Esophagus squamous epithelium (tissue), 5 donors: ENCODE results near the gene CELF2. TPM values are rescaled to one million over a fixed set of nuclear protein-coding genes. Genes with fewer than 3 reads are reported as not detected.
A peak's percentile ranks its signal among the peaks of the same experiment; 100 is the strongest.

Experiments
- DNase-seq: peaks from one replicate; lab custom pipeline; 2025; lab: John Stamatoyannopoulos, UW
- H3K27ac ChIP-seq, 4 donors: fragments of 200-600 bp; sonication (generic); one replicate each; pipeline ENCODE4 v1.5.1; 2016 to 2019; ENCODE audit warnings: mild to moderate bottlenecking in 1 of 4
- H3K27me3 ChIP-seq, 4 donors: fragments of 200-600 bp; sonication (generic); 1 replicate in 3 of 4; 2 replicates in 1 of 4; pipeline versions ENCODE4 v1.5.1 to v1.6.0; 2017 to 2021; ENCODE audit warnings: antibody characterized with exemption in 1 of 4
- H3K36me3 ChIP-seq, 3 donors: fragments of 200-600 bp; sonication (generic); one replicate each; pipeline ENCODE4 v1.5.1; 2016 to 2019
- H3K4me1 ChIP-seq, 3 donors: fragments of 200-600 bp; sonication (generic); one replicate each; pipeline ENCODE4 v1.5.1; 2017 to 2019
- H3K4me3 ChIP-seq, 4 donors: fragments of 200-600 bp; sonication (generic); 1 replicate in 3 of 4; 2 replicates in 1 of 4; pipeline ENCODE4 v1.5.1; 2016 to 2019; ENCODE audit warnings: mild to moderate bottlenecking in 2 of 4, moderate library complexity in 1 of 4
- H3K9me3 ChIP-seq, 3 donors: fragments of 200-600 bp; sonication (generic); one replicate each; pipeline ENCODE4 v1.5.1; 2016 to 2019
- POLR2A ChIP-seq, 4 donors: fragments of 450-650 bp; IDR thresholded peaks; one replicate each; pipeline ENCODE4 v1.6.1; 2017; ENCODE audit warnings: antibody characterized with exemption in 4 of 4, mild to moderate bottlenecking in 4 of 4, moderate library complexity in 3 of 4
- WGBS, 2 donors: methylation state at CpG; one replicate each; pipeline ENCODE4 v1.1.5; 2018; 5-methylcytosine and 5-hydroxymethylcytosine counted together
- intact Hi-C: fragments of 100-400 bp; cut with DNase I; formaldehyde crosslinking; loops from one replicate; pipeline ENCODE4 v1.15.0; 2022
- total RNA-seq, 4 donors: library from RNA; depleted of rRNA; stranded (reverse); fragments of >200 nt; gene quantifications; one replicate each; pipeline ENCODE4 v1.1.0, GENCODE V29; 2016
- TF ChIP-seq, protein P1 (sequence below), 6 experiments: fragments of 450-650 bp in 4 of 6; fragments of 200-600 bp in 2 of 6; sonication (generic) in 2 of 6; IDR thresholded peaks; one replicate each; pipeline ENCODE4 v1.5.1; 2016 to 2019; ENCODE audit warnings: antibody characterized with exemption in 6 of 6, mild to moderate bottlenecking in 4 of 6, moderate library complexity in 4 of 6
- donor health status: DM: yes; HTN: yes; CAD: no.

CELF2 gene
- total RNA-seq, 4 donors from 2014 or later, result 4.2 to 62.4 (median 13.5) TPM

DNA sequence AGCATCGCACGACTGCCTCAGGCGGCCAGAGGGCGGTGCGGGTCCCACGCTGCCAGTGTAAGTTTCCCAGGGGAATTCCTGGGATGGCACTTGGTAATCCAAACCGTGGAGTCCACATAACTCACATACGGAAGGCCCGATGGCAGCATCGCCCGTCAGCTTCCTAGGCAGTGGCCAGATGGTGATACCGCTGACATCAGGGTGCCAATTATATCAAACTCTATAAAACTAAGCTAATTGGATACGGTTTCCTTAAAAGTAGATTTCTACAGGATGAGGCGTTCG is 189.8 kb downstream of the CELF2 start:
- 88 to 96% methylated on average over 15 of the region's 15 CpGs for WGBS, 2 donors
- no peak overlapping the region for H3K4me3 ChIP-seq
- no peaks in the 10 kb centered on the region for H3K27me3 ChIP-seq
- intact Hi-C loops, result no loop called here
- H3K4me1 ChIP-seq, result peaks cover 0 to 78% (median 5%) of the 10 kb centered on the region in 3 donors
- H3K9me3 ChIP-seq, result no peaks in the 10 kb centered on the region
- no peak for DNase-seq
- no peak overlapping the region for H3K27ac ChIP-seq
- H3K36me3 ChIP-seq, result peaks cover 0 to 4% (median 0%) of the 10 kb centered on the region in 3 donors
- TF ChIP-seq, protein P1, sequence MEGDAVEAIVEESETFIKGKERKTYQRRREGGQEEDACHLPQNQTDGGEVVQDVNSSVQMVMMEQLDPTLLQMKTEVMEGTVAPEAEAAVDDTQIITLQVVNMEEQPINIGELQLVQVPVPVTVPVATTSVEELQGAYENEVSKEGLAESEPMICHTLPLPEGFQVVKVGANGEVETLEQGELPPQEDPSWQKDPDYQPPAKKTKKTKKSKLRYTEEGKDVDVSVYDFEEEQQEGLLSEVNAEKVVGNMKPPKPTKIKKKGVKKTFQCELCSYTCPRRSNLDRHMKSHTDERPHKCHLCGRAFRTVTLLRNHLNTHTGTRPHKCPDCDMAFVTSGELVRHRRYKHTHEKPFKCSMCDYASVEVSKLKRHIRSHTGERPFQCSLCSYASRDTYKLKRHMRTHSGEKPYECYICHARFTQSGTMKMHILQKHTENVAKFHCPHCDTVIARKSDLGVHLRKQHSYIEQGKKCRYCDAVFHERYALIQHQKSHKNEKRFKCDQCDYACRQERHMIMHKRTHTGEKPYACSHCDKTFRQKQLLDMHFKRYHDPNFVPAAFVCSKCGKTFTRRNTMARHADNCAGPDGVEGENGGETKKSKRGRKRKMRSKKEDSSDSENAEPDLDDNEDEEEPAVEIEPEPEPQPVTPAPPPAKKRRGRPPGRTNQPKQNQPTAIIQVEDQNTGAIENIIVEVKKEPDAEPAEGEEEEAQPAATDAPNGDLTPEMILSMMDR (IDR thresholded peaks at IDR 0.05), result no peak
- TF ChIP-seq POLR2A (IDR thresholded peaks at IDR 0.05), result no peak

DNA sequence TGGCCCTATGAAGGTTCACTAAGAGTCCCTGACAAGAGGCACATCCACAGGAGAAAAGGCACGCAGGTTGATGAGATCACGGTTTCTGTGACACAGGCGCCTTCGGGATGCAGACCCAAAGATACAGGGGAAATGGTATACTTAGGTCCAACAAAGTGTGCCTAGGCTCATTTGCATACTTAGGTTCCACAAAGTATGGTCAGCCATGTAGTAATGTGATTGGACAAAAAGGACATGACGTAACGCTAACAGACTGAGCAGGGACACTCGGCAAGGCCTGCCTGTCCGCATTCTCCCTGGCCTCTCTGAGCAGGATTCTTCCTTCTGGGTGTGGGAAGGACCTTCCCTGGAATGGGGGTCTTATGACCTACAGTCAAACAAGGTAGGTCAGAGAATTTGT is 190.6 kb downstream of the CELF2 start:
- Histone ChIP-seq H3K36me3 (peaks cover 0 to 4% (median 0%) of the 10 kb centered on the region in 3 donors), H3K27me3 (no peaks in the 10 kb centered on the region), H3K4me1 (peaks cover 0 to 86% (median 5%) of the 10 kb centered on the region in 3 donors), H3K9me3 (no peaks in the 10 kb centered on the region), H3K27ac (no peak overlapping the region), H3K4me3 (no peak overlapping the region)
- WGBS, 2 donors, result 88 to 94% methylated on average over 8 of the region's 8 CpGs
- intact Hi-C loops, result no loop called here
- TF ChIP-seq POLR2A (IDR thresholded peaks at IDR 0.05), result no peak
- TF ChIP-seq, protein P1 (IDR thresholded peaks at IDR 0.05), result no peak
- no peak for DNase-seq

DNA sequence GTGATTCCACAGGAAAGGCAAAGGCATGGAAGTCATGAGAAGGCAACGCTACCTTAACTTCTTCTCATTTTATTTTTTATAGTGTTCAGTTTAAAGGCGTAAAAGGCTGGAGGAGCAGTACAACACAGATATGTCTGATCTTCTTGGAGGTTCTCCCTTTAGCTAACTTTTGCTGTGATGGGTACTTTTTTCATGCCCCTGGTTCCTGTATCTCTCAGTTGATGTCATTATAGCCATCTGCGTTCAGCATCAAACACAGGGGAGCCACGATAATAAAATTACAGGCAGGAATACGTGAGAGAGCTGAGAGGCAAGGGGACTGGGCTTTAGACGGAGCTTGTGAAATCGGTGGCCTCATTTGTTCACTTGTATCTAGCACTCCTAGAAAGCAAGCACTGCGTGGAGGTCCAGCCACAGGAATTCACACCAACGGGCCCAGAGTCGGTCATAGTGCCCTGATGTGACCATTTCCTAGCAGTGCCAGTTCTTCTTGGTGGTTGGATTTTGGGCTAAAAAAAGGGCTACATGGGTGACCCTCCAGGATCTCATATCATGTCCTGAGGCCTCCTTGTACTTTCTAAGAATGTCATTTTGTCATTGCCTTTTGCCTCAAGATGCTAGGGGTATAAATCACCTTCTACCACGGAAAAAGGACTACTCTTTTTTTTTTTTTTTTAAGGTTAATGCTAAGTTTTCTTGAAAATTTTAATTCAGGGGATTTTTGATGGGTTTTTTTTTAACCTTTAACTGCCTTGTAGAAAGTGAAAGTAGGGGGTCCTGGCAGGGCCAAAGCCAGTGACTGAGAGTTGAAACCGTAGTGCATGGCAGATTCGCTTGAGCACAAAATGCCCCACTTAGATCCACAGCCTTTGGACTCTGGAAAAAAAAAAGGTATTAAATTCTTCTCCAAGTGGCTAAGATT is 191.5 kb downstream of the CELF2 start:
- no peak for TF ChIP-seq POLR2A (IDR thresholded peaks at IDR 0.05)
- TF ChIP-seq, protein P1 (IDR thresholded peaks at IDR 0.05), result no peak
- intact Hi-C loops, result no loop called here
- peaks cover 0 to 4% (median 0%) of the 10 kb centered on the region in 3 donors for H3K36me3 ChIP-seq
- no peak overlapping the region for H3K4me3 ChIP-seq
- peaks cover 0 to 82% (median 5%) of the 10 kb centered on the region in 3 donors for H3K4me1 ChIP-seq
- no peak overlapping the region for H3K27ac ChIP-seq
- no peaks in the 10 kb centered on the region for H3K27me3 ChIP-seq
- WGBS, 2 donors, result 65 to 83% methylated on average over 9 to 13 of the region's 13 CpGs
- H3K9me3 ChIP-seq, result no peaks in the 10 kb centered on the region
- no peak for DNase-seq

DNA sequence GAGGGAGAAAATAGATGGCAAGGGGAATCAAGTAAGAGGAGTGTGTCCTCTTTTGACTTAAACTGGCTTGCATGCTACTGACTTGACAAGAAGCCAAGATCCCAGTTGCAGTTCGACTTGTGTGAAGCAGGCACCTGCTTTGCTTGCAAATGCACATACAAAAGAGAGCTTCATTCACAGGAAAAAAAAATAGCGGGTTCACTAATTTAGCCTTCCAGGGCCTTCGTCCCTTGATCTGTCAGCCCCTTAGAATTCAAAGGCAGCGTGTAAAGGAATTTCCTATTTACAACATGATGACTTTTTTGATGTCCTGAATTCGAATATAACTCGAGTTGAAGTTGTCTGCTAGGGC is 192.1 kb downstream of the CELF2 start:
- WGBS, 2 donors, result 47 to 52% methylated on average over 6 of the region's 6 CpGs
- Histone ChIP-seq H3K4me3 (no peak overlapping the region), H3K4me1 (peaks cover 0 to 75% (median 5%) of the 10 kb centered on the region in 3 donors), H3K27me3 (no peaks in the 10 kb centered on the region), H3K9me3 (no peaks in the 10 kb centered on the region), H3K36me3 (no peaks in the 10 kb centered on the region), H3K27ac (peak overlapping the region in 1 of 4 donors; percentile 28)
- intact Hi-C loops, result no loop called here
- no peak for DNase-seq
- TF ChIP-seq, protein P1 (IDR thresholded peaks at IDR 0.05), result no peak
- TF ChIP-seq POLR2A (IDR thresholded peaks at IDR 0.05), result no peak

DNA sequence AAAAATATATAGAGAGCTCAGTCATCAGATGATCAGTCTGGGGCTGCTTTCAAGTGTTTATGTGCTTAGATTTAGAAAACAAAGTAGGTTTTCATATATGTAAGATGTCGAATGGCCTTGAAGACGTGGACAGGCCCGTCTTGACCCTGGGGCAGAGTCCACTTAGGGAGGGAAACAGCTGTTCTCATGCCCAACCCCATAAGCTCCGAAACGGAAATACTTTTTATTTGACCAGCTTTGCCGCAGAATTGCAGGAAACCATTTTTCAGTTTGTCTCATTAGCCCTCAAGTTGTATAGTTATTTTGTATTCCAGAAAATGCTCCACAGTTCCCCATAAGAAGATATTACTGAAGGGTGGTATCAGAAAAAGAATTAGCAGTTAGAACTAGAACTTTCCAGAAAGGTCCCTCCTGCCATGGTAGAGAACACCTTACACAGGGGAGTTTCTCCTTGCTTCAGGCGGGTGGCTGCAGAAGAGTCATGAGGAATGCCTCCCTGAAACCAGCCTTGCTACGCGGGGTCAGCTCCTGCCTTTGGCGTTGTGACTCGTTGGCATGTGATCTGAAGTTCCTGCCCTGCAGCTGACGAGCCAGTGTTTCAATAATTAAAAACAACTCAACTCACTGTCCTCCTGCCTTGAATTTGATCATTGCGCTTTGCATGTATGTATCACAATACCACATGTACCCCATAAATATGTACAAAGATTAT is 192.7 kb downstream of the CELF2 start:
- intact Hi-C loops, result no loop called here

More for the DNA sequence above, 192.7 kb downstream of the CELF2 start:
- no peaks in the 10 kb centered on the region for H3K27me3 ChIP-seq
- WGBS, 2 donors, result 65 to 68% methylated on average over 13 of the region's 13 CpGs
- H3K9me3 ChIP-seq, result no peaks in the 10 kb centered on the region
- no peak for DNase-seq
- TF ChIP-seq POLR2A (IDR thresholded peaks at IDR 0.05), result no peak
- TF ChIP-seq, protein P1 (IDR thresholded peaks at IDR 0.05), result no peak
- H3K4me3 ChIP-seq, result no peak overlapping the region
- peak overlapping the region in 2 of 4 donors; percentile 27 to 28 for H3K27ac ChIP-seq
- no peaks in the 10 kb centered on the region for H3K36me3 ChIP-seq
- H3K4me1 ChIP-seq, result peaks cover 0 to 70% (median 3%) of the 10 kb centered on the region in 3 donors
